Measurements from ENCODE around the gene MPI.

- TF ChIP-seq, protein P1, sequence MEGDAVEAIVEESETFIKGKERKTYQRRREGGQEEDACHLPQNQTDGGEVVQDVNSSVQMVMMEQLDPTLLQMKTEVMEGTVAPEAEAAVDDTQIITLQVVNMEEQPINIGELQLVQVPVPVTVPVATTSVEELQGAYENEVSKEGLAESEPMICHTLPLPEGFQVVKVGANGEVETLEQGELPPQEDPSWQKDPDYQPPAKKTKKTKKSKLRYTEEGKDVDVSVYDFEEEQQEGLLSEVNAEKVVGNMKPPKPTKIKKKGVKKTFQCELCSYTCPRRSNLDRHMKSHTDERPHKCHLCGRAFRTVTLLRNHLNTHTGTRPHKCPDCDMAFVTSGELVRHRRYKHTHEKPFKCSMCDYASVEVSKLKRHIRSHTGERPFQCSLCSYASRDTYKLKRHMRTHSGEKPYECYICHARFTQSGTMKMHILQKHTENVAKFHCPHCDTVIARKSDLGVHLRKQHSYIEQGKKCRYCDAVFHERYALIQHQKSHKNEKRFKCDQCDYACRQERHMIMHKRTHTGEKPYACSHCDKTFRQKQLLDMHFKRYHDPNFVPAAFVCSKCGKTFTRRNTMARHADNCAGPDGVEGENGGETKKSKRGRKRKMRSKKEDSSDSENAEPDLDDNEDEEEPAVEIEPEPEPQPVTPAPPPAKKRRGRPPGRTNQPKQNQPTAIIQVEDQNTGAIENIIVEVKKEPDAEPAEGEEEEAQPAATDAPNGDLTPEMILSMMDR (conservative IDR thresholded peaks at IDR 0.05 in 1 of 2, IDR thresholded peaks at IDR 0.05 in 1 of 2; ENCODE audit: extremely low read depth in 1 of 2, insufficient read depth in 1 of 2, low read depth in 1 of 2, low read length in 2 of 2): no peak
- no peak for TF ChIP-seq EZH2 (IDR thresholded peaks at IDR 0.05; ENCODE audit: borderline replicate concordance, low read length)
These were observed 13.8 kb downstream of the MPI start for GRCh38 chr15:74903676-74904075.
